ENCODE data around the gene FBXO24. TPM values are rescaled to one million over a fixed set of nuclear protein-coding genes. Genes with fewer than 3 reads are reported as not detected.
A peak's percentile ranks its signal among the peaks of the same experiment; 100 is the strongest.

FBXO24 gene
- total and polyA plus RNA-seq, 9 of the 15 experiments (the other 6 are each of a cell fraction or from before 2014, with no cell fraction given) = 0.17 to 0.95 (median 0.50) TPM

DNA sequence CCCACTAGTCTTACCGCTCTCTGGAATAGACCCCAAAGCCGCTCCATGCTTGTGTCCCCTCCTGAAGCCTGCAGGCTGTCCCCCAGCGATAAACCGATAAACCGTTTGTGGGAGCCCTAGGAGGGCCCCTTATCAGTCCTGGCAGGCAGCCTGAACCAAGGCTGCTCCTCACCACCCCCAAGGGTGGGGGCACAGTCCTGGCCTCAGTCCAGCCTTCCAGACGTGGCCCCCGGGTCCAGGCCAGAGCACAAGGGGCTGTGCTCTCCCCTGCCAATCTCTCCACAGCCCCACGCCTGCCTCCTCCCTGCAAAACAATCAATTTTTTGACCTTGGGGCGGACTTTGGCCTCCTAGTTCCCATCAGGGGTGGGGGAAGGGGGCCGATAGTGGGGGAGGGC lies 55.3 kb downstream of the FBXO24 start, which contains the start of gene TFR2 (continued):
- TF ChIP-seq, protein P1, sequence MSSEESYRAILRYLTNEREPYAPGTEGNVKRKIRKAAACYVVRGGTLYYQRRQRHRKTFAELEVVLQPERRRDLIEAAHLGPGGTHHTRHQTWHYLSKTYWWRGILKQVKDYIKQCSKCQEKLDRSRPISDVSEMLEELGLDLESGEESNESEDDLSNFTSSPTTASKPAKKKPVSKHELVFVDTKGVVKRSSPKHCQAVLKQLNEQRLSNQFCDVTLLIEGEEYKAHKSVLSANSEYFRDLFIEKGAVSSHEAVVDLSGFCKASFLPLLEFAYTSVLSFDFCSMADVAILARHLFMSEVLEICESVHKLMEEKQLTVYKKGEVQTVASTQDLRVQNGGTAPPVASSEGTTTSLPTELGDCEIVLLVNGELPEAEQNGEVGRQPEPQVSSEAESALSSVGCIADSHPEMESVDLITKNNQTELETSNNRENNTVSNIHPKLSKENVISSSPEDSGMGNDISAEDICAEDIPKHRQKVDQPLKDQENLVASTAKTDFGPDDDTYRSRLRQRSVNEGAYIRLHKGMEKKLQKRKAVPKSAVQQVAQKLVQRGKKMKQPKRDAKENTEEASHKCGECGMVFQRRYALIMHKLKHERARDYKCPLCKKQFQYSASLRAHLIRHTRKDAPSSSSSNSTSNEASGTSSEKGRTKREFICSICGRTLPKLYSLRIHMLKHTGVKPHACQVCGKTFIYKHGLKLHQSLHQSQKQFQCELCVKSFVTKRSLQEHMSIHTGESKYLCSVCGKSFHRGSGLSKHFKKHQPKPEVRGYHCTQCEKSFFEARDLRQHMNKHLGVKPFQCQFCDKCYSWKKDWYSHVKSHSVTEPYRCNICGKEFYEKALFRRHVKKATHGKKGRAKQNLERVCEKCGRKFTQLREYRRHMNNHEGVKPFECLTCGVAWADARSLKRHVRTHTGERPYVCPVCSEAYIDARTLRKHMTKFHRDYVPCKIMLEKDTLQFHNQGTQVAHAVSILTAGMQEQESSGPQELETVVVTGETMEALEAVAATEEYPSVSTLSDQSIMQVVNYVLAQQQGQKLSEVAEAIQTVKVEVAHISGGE (CRISPR knock-in tag; IDR thresholded peaks at IDR 0.05) = no peak
- TF ChIP-seq IFI16 (CRISPR knock-in tag; IDR thresholded peaks at IDR 0.05) (no peak), ESRRB (CRISPR knock-in tag; IDR thresholded peaks at IDR 0.05; ENCODE audit: borderline replicate concordance) (no peak), CHD2 (IDR thresholded peaks at IDR 0.05; ENCODE audit: low read depth, low read length) (no peak; the same call in none of the 2 replicates), CREB1 (IDR thresholded peaks at IDR 0.05) (peak; percentile 54; the same call in 1 of the 2 replicates), CREB1 (CRISPR knock-in tag; IDR thresholded peaks at IDR 0.05) (no peak), RUNX1 (IDR thresholded peaks at IDR 0.05; ENCODE audit: low read depth) (peak; percentile 82), FOXK2 (conservative IDR thresholded peaks at IDR 0.05 in 1 of 2, IDR thresholded peaks at IDR 0.05 in 1 of 2; ENCODE audit: low read depth in 2 of 2) (no peak), PTBP1 (IDR thresholded peaks at IDR 0.05; ENCODE audit: low read depth, low read length) (no peak), ILF3 (IDR thresholded peaks at IDR 0.05; ENCODE audit: borderline replicate concordance) (no peak), CREB3 (tag; conservative IDR thresholded peaks at IDR 0.05; ENCODE audit: low read depth) (no peak), EP400 (IDR thresholded peaks at IDR 0.05) (peak; percentile 77), KDM1A (IDR thresholded peaks at IDR 0.05) (peak; percentile 85 to 88), SMARCC2 (IDR thresholded peaks at IDR 0.05; ENCODE audit: low read depth) (peak; percentile 90), SAFB (IDR thresholded peaks at IDR 0.05; ENCODE audit: borderline replicate concordance, low read depth, low read length) (no peak), CREBBP (IDR thresholded peaks at IDR 0.05; ENCODE audit: low read depth, low read length) (no peak), ZNF124 (CRISPR knock-in tag; IDR thresholded peaks at IDR 0.05) (no peak), ZEB2 (IDR thresholded peaks at IDR 0.05) (0 out of 2 replicates have a peak, but pooled peaks have one; percentile 23), ZNF778 (CRISPR knock-in tag; IDR thresholded peaks at IDR 0.05) (no peak), HLTF (IDR thresholded peaks at IDR 0.05) (no peak), PCBP2 (IDR thresholded peaks at IDR 0.05; ENCODE audit: low read depth, low read length, poor library complexity, severe bottlenecking) (no peak), SP1 (CRISPR knock-in tag; IDR thresholded peaks at IDR 0.05) (no peak)
- TF ChIP-seq, protein P2, sequence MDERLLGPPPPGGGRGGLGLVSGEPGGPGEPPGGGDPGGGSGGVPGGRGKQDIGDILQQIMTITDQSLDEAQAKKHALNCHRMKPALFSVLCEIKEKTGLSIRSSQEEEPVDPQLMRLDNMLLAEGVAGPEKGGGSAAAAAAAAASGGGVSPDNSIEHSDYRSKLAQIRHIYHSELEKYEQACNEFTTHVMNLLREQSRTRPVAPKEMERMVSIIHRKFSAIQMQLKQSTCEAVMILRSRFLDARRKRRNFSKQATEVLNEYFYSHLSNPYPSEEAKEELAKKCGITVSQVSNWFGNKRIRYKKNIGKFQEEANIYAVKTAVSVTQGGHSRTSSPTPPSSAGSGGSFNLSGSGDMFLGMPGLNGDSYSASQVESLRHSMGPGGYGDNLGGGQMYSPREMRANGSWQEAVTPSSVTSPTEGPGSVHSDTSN (CRISPR knock-in tag; IDR thresholded peaks at IDR 0.05; ENCODE audit: low read depth) = peak; percentile 20; the same call in 1 of the 2 replicates
- TF ChIP-seq, protein P2 (tag; conservative IDR thresholded peaks at IDR 0.05; ENCODE audit: low read depth) = no peak
